Fibroblast of lung (primary cell): Measurements from ENCODE around the gene PLXNA2.

Experiments
- CTCF ChIP-seq, 2 donors: IDR thresholded peaks in 1 of 2; conservative IDR thresholded peaks in 1 of 2; 1 replicate in 1 of 2; 2 replicates in 1 of 2; pipeline ENCODE4 v1.5.1; 2011 to 2012; ENCODE audit warnings: low read length in 2 of 2, control low read depth in 1 of 2, inconsistent platforms in 1 of 2, low read depth in 1 of 2, mild to moderate bottlenecking in 1 of 2
- EZH2 ChIP-seq: IDR thresholded peaks from 2 replicates; pipeline ENCODE4 v1.5.1; 2012; ENCODE audit warnings: low read length, control low read depth, mild to moderate bottlenecking; ENCODE audit errors: missing control alignments

- TF ChIP-seq CTCF (conservative IDR thresholded peaks at IDR 0.05 in 1 of 2, IDR thresholded peaks at IDR 0.05 in 1 of 2; ENCODE audit: low read depth in 1 of 2, low read length in 2 of 2) (no peak), EZH2 (no peak)
These were observed 54.5 kb downstream of the PLXNA2 start for GRCh38 chr1:208189716-208190115.
